Neural progenitor cell (in vitro differentiated cells): ENCODE data around the gene UBE2R2. TPM values are rescaled to one million over a fixed set of nuclear protein-coding genes. Genes with fewer than 3 reads are reported as not detected.
"Not testable (repeated sequence)": the region's sequence is repeated elsewhere in the genome, so short reads cannot be mapped to it uniquely, and the experiment has no call there.

Experiments used
- DNase-seq: peaks from one replicate; pipeline ENCODE4 v3.0.0-alpha.2; 2016; ENCODE audit warnings: low spot score
- H2AFZ ChIP-seq: fragments of 200-600 bp; sonication (generic); replicated peaks from 2 replicates; pipeline ENCODE4 v1.6.1; 2016; ENCODE audit warnings: antibody characterized with exemption
- H3F3A ChIP-seq: fragments of 200-600 bp; sonication (generic); 2 replicates; pipeline ENCODE4 v1.6.1; 2016; ENCODE audit warnings: antibody characterized with exemption, low read depth
- H3K27ac ChIP-seq: fragments of 200-600 bp; sonication (generic); 2 replicates; pipeline ENCODE4 v1.5.1; 2016; ENCODE audit warnings: mild to moderate bottlenecking
- H3K27me3 ChIP-seq: fragments of 200-600 bp; sonication (generic); 2 replicates; pipeline ENCODE4 v1.6.1; 2016; ENCODE audit warnings: mild to moderate bottlenecking, moderate library complexity
- H3K36me3 ChIP-seq: fragments of 200-600 bp; sonication (generic); 2 replicates; pipeline ENCODE4 v1.5.1; 2016
- H3K4me1 ChIP-seq: fragments of 200-600 bp; sonication (generic); 2 replicates; pipeline ENCODE4 v1.6.1; 2016; ENCODE audit warnings: mixed run types
- H3K4me2 ChIP-seq: fragments of 200-600 bp; sonication (generic); 2 replicates; pipeline ENCODE4 v1.6.1; 2016
- H3K4me3 ChIP-seq: fragments of 200-600 bp; sonication (generic); 2 replicates; pipeline ENCODE4 v1.5.1; 2016
- H3K79me2 ChIP-seq: fragments of 200-600 bp; sonication (generic); 2 replicates; pipeline ENCODE4 v1.6.1; 2016; ENCODE audit warnings: low read depth
- H3K9ac ChIP-seq: fragments of 200-600 bp; sonication (generic); 2 replicates; pipeline ENCODE4 v1.6.1; 2016
- H3K9me3 ChIP-seq: fragments of 200-600 bp; sonication (generic); 2 replicates; pipeline ENCODE4 v1.5.1; 2016; ENCODE audit warnings: low read depth
- H4K20me1 ChIP-seq: fragments of 200-600 bp; sonication (generic); 2 replicates; pipeline ENCODE4 v1.6.1; 2016; ENCODE audit warnings: low read depth
- H3K27ac Mint-ChIP-seq: 3 replicates; pipeline ENCODE4 v1.8.0; 2021; ENCODE audit warnings: mixed read lengths
- H3K27me3 Mint-ChIP-seq: 2 replicates; pipeline ENCODE4 v1.8.0; 2022; ENCODE audit warnings: low read depth, mild to moderate bottlenecking, inconsistent platforms, moderate library complexity, mixed read lengths; ENCODE audit not compliant: insufficient read depth
- H3K36me3 Mint-ChIP-seq: 3 replicates; pipeline ENCODE4 v1.8.0; 2021; ENCODE audit warnings: mixed read lengths
- H3K4me1 Mint-ChIP-seq: 3 replicates; pipeline ENCODE4 v1.8.0; 2021; ENCODE audit warnings: mixed read lengths
- H3K4me3 Mint-ChIP-seq: 3 replicates; pipeline ENCODE4 v1.8.0; 2021; ENCODE audit warnings: mild to moderate bottlenecking, moderate library complexity, mixed read lengths
- H3K9me3 Mint-ChIP-seq: 3 replicates; pipeline ENCODE4 v1.8.0; 2020; ENCODE audit warnings: mixed read lengths
- EZH2 ChIP-seq: fragments of 200-600 bp; sonication (generic); IDR thresholded peaks from 2 replicates; pipeline ENCODE4 v1.6.1; 2017; ENCODE audit warnings: antibody characterized with exemption, mild to moderate bottlenecking, moderate library complexity
- EZH2phosphoT487 ChIP-seq: fragments of 200-600 bp; sonication (generic); IDR thresholded peaks from 2 replicates; pipeline ENCODE4 v1.6.1; 2017; ENCODE audit warnings: antibody characterized with exemption
- total RNA-seq: library from RNA; depleted of rRNA; stranded (reverse); fragments of >200 nt; gene quantifications from 2 replicates; pipeline ENCODE4 v1.2.3, GENCODE V29; 2015; ENCODE audit warnings: low replicate concordance
- TF ChIP-seq, protein P1 (sequence below): fragments of 200-600 bp; sonication (generic); IDR thresholded peaks from 2 replicates; pipeline ENCODE4 v1.5.1; 2017; ENCODE audit warnings: antibody characterized with exemption, mild to moderate bottlenecking

UBE2R2 gene
- total RNA-seq, 1 donor from 2014 or later = 68.3 TPM

DNA sequence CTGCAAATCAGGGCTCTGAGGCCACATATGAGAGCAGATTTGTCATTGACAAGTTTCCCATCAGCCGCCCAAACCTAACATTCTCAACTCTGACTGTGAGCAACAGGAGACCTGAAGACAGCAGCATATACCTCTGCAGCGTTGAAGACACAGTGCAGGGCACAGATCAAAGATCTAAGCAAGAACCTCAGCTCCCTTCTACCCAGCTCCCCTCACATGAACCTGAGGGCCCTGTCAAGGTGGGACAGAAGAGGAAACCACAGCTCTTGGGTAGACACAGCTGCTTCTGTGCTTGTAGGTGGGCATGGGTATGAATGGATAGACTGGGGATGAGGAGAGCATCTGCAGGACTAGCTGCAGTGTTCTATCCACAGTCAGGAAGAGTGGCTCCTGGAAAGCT is 30.3 kb upstream of the UBE2R2 start:
- H3K27me3 Mint-ChIP-seq = peaks cover 2% of the 10 kb centered on the region
- H3K27ac Mint-ChIP-seq = no peak overlapping the region
- TF ChIP-seq EZH2 (no peak), EZH2phosphoT487 (no peak)
- TF ChIP-seq, protein P1, sequence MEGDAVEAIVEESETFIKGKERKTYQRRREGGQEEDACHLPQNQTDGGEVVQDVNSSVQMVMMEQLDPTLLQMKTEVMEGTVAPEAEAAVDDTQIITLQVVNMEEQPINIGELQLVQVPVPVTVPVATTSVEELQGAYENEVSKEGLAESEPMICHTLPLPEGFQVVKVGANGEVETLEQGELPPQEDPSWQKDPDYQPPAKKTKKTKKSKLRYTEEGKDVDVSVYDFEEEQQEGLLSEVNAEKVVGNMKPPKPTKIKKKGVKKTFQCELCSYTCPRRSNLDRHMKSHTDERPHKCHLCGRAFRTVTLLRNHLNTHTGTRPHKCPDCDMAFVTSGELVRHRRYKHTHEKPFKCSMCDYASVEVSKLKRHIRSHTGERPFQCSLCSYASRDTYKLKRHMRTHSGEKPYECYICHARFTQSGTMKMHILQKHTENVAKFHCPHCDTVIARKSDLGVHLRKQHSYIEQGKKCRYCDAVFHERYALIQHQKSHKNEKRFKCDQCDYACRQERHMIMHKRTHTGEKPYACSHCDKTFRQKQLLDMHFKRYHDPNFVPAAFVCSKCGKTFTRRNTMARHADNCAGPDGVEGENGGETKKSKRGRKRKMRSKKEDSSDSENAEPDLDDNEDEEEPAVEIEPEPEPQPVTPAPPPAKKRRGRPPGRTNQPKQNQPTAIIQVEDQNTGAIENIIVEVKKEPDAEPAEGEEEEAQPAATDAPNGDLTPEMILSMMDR = no peak
- Histone ChIP-seq H3K79me2 (no peaks in the 10 kb centered on the region), H3K9me3 (no peaks in the 10 kb centered on the region), H3K4me2 (no peak overlapping the region), H3K27ac (no peak overlapping the region), H3K9ac (no peak overlapping the region), H3F3A (no peaks in the 10 kb centered on the region), H3K27me3 (no peaks in the 10 kb centered on the region), H3K36me3 (no peaks in the 10 kb centered on the region), H2AFZ (no peak overlapping the region), H3K4me1 (no peaks in the 10 kb centered on the region), H3K4me3 (no peak overlapping the region), H4K20me1 (no peaks in the 10 kb centered on the region)
- no peaks in the 10 kb centered on the region for H3K4me1 Mint-ChIP-seq
- no peaks in the 10 kb centered on the region for H3K36me3 Mint-ChIP-seq
- H3K4me3 Mint-ChIP-seq = no peak overlapping the region
- H3K9me3 Mint-ChIP-seq = no peaks in the 10 kb centered on the region
- DNase-seq = no peak

DNA sequence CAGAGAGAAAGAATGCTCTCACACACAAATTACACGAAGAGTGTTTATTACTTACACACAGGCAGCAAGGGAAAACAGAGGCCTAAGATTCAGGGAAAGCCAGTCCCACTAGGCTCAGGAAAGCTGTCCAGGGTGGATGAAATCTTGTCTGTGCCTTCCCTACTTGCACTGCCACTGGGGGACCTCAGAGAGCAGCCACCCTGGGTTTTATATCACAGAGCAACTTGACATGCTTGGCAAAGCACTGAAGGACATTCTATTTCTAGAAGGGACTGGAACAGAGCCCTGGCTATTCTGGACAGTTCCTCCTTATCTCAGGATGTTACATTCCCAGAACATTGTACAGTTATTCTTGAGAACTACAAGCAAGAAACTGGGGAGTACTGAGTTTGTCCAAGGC is 29.1 kb upstream of the UBE2R2 start:
- no peak for DNase-seq
- H3K4me3 Mint-ChIP-seq = no peak overlapping the region
- no peaks in the 10 kb centered on the region for H3K4me1 Mint-ChIP-seq
- Histone ChIP-seq H4K20me1 (no peaks in the 10 kb centered on the region), H3K9ac (no peak overlapping the region), H3K4me1 (no peaks in the 10 kb centered on the region), H3K27ac (no peak overlapping the region), H3F3A (no peaks in the 10 kb centered on the region), H3K27me3 (no peaks in the 10 kb centered on the region), H3K4me3 (no peak overlapping the region), H3K79me2 (no peaks in the 10 kb centered on the region), H2AFZ (no peak overlapping the region), H3K4me2 (no peak overlapping the region), H3K9me3 (no peaks in the 10 kb centered on the region), H3K36me3 (no peaks in the 10 kb centered on the region)
- no peak overlapping the region for H3K27ac Mint-ChIP-seq
- TF ChIP-seq, protein P1 = no peak
- TF ChIP-seq EZH2phosphoT487 (no peak), EZH2 (no peak)
- H3K9me3 Mint-ChIP-seq = no peaks in the 10 kb centered on the region
- H3K27me3 Mint-ChIP-seq = peaks cover 2% of the 10 kb centered on the region
- H3K36me3 Mint-ChIP-seq = no peaks in the 10 kb centered on the region

DNA sequence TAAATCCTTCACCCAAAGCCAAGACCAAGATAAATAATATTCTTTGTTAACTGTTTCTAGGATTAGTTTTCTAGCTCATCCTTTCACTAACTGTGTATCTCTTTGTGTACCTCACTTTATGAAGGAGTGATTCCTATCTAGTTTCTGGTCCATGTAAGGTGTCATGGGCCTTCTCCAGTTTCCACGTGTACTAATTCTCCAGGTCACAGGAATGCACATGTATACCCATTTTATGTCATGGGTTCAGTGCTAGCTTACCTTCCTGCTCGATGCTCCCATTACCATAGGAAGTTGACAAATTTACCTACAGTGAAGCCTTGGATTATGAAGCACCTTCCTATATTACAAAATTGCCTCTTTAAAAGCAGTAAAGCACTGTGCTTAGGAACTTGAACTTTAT is 27.5 kb upstream of the UBE2R2 start:
- H3K27me3 Mint-ChIP-seq, H3K27ac Mint-ChIP-seq, H3K36me3 Mint-ChIP-seq: not testable (repeated sequence)

DNA sequence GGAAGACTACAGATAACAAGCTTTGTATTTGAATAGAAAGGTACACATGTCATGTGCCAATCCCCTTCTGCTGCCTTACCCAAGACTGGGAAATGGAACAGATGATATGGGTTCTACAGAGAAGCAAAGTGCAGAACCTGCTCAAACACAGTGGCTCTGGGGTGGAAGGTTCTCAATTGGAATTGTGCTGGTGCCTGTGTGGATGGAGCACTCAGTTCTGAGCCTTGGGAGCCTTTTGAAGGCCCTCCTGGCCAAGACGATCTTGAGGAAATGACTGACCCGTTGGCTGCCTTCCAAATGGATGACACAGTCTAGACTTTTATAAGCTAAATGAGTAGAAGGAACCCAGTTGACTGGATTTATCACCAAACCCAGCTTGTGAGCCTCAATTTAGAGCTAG is 25.8 kb upstream of the UBE2R2 start:
- H3K4me1 Mint-ChIP-seq = no peaks in the 10 kb centered on the region
- Histone ChIP-seq H3K27ac (no peak overlapping the region), H3K9ac (no peak overlapping the region), H3K4me1 (no peaks in the 10 kb centered on the region), H4K20me1 (no peaks in the 10 kb centered on the region), H3F3A (no peaks in the 10 kb centered on the region), H3K4me3 (no peak overlapping the region), H2AFZ (no peak overlapping the region), H3K4me2 (no peak overlapping the region), H3K79me2 (no peaks in the 10 kb centered on the region), H3K27me3 (no peaks in the 10 kb centered on the region), H3K9me3 (no peaks in the 10 kb centered on the region), H3K36me3 (no peaks in the 10 kb centered on the region)
- H3K9me3 Mint-ChIP-seq = no peaks in the 10 kb centered on the region
- TF ChIP-seq, protein P1 = no peak
- TF ChIP-seq EZH2 (no peak), EZH2phosphoT487 (no peak)
- H3K36me3 Mint-ChIP-seq = no peaks in the 10 kb centered on the region
- no peak overlapping the region for H3K4me3 Mint-ChIP-seq
- no peak for DNase-seq
- no peak overlapping the region for H3K27ac Mint-ChIP-seq
- peaks cover 2% of the 10 kb centered on the region for H3K27me3 Mint-ChIP-seq

More for the DNA sequence above, 27.5 kb upstream of the UBE2R2 start:
- not testable (repeated sequence) for H3F3A ChIP-seq, H3K27ac ChIP-seq, H3K4me1 ChIP-seq, H3K4me2 ChIP-seq, DNase-seq, H3K9ac ChIP-seq, H3K9me3 ChIP-seq, H4K20me1 ChIP-seq, H3K4me1 Mint-ChIP-seq, H3K36me3 ChIP-seq, H3K79me2 ChIP-seq, H2AFZ ChIP-seq, H3K9me3 Mint-ChIP-seq, H3K27me3 ChIP-seq, H3K4me3 ChIP-seq, H3K4me3 Mint-ChIP-seq

DNA sequence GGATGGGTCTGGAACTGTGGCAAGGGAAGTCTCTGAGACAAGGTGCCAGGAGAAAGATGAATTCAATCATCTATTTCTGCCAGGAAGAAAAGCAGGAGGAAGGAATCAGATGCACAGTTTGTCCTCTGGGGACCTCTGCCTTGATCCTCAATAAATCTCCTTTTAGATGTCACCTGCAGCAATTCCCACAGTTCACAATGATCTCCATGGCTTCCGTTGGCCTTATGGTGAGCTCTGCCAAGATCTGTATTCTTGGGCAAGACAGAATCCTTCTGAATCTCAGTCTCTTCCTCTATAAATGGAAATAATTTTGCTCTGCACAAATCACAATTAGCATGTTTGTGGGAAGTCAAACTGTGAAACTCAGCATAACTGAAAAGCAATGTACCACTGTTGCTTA is 23.5 kb upstream of the UBE2R2 start:
- not testable (repeated sequence) for H3K9ac ChIP-seq, H3K4me1 Mint-ChIP-seq, H3K4me1 ChIP-seq, H3K36me3 Mint-ChIP-seq, H3K27me3 ChIP-seq, H3K4me2 ChIP-seq, DNase-seq, H3K4me3 Mint-ChIP-seq, H3K36me3 ChIP-seq, H3K9me3 Mint-ChIP-seq, H3K4me3 ChIP-seq, H3K27ac Mint-ChIP-seq, H3K27ac ChIP-seq, H4K20me1 ChIP-seq, H3K9me3 ChIP-seq, H3K27me3 Mint-ChIP-seq, H2AFZ ChIP-seq, H3F3A ChIP-seq, H3K79me2 ChIP-seq
